ENCODE results near the gene SPPL2B.

GRCh38 chr19:2318923-2319322, 9.6 kb upstream of the SPPL2B start:
- TF ChIP-seq CTCF (IDR thresholded peaks at IDR 0.05 in 4 of 5, conservative IDR thresholded peaks at IDR 0.05 in 1 of 5) (no peak), POLR2A (IDR thresholded peaks at IDR 0.05) (no peak)
